Neuronal stem cell (in vitro differentiated cells): ENCODE measurements around the gene TCIRG1.

Experiments used
- DNase-seq: peaks from one replicate; pipeline ENCODE4 v3.0.0-alpha.2; 2013; ENCODE audit warnings: low spot score
- H2AFZ ChIP-seq: one replicate; pipeline ENCODE4 v1.6.1; 2013; ENCODE audit warnings: mild to moderate bottlenecking, low read length, inconsistent platforms
- H2AK5ac ChIP-seq: 2 replicates; pipeline ENCODE4 v1.6.1; 2013; ENCODE audit warnings: low read depth, mild to moderate bottlenecking, inconsistent platforms, low read length, moderate library complexity, mixed read lengths
- H2BK120ac ChIP-seq: 2 replicates; pipeline ENCODE4 v1.6.1; 2013; ENCODE audit warnings: low read depth, mild to moderate bottlenecking, inconsistent platforms, low read length, moderate library complexity, mixed read lengths
- H2BK12ac ChIP-seq: one replicate; pipeline ENCODE4 v1.6.1; 2013; ENCODE audit warnings: low read length, inconsistent platforms
- H2BK15ac ChIP-seq: 2 replicates; pipeline ENCODE4 v1.6.1; 2013; ENCODE audit warnings: mild to moderate bottlenecking, low read length, inconsistent platforms, mixed read lengths
- H2BK5ac ChIP-seq: one replicate; pipeline ENCODE4 v1.6.1; 2013; ENCODE audit warnings: inconsistent platforms, mild to moderate bottlenecking, low read length, moderate library complexity
- H3K14ac ChIP-seq: one replicate; pipeline ENCODE4 v1.6.1; 2013; ENCODE audit warnings: low read length, inconsistent platforms
- H3K18ac ChIP-seq: 2 replicates; pipeline ENCODE4 v1.6.1; 2013; ENCODE audit warnings: low read length, inconsistent platforms
- H3K23ac ChIP-seq: 2 replicates; pipeline ENCODE4 v1.6.1; 2013; ENCODE audit warnings: low read depth, mild to moderate bottlenecking, mixed read lengths, low read length, inconsistent platforms; ENCODE audit not compliant: poor library complexity
- H3K27ac ChIP-seq: replicated peaks from 3 replicates; pipeline ENCODE4 v1.5.1; 2013; ENCODE audit warnings: low read length, inconsistent platforms
- H3K27me3 ChIP-seq, 3 experiments: 2 replicates each; pipeline ENCODE4 v1.6.1; 2013; ENCODE audit warnings: low read length in 3 of 3, mild to moderate bottlenecking in 2 of 3, inconsistent platforms in 1 of 3, low read depth in 1 of 3, mixed read lengths in 1 of 3, moderate library complexity in 1 of 3; ENCODE audit not compliant: control insufficient read depth in 3 of 3, insufficient read depth in 3 of 3
- H3K36me3 ChIP-seq, 2 donors: replicated peaks in 1 of 2; 2 replicates each; pipeline ENCODE4 v1.6.1; 2013; ENCODE audit warnings: low read length in 2 of 2; ENCODE audit not compliant: control insufficient read depth in 2 of 2, insufficient read depth in 2 of 2
- H3K4ac ChIP-seq: 2 replicates; pipeline ENCODE4 v1.6.1; 2013; ENCODE audit warnings: inconsistent platforms, mild to moderate bottlenecking, low read length, moderate library complexity
- H3K4me1 ChIP-seq, 2 donors: 1 replicate in 1 of 2; 2 replicates in 1 of 2; pipeline ENCODE4 v1.6.1; 2013; ENCODE audit warnings: low read length in 2 of 2, low read depth in 1 of 2; ENCODE audit not compliant: control insufficient read depth in 2 of 2, insufficient read depth in 1 of 2
- H3K4me2 ChIP-seq: one replicate; pipeline ENCODE4 v1.6.1; 2013; ENCODE audit warnings: mild to moderate bottlenecking, low read length, inconsistent platforms; ENCODE audit not compliant: insufficient read depth, poor library complexity, severe bottlenecking
- H3K4me3 ChIP-seq, 2 donors: 2 replicates each; pipeline ENCODE4 v1.5.1; 2013; ENCODE audit warnings: low read length in 2 of 2, mild to moderate bottlenecking in 2 of 2, inconsistent platforms in 1 of 2, moderate library complexity in 1 of 2
- H3K79me1 ChIP-seq: one replicate; pipeline ENCODE4 v1.6.1; 2013; ENCODE audit warnings: low read depth, mild to moderate bottlenecking, inconsistent platforms, low read length, moderate library complexity
- H3K9ac ChIP-seq: one replicate; pipeline ENCODE4 v1.6.1; 2013; ENCODE audit warnings: mild to moderate bottlenecking, low read depth, low read length, inconsistent platforms; ENCODE audit not compliant: poor library complexity
- H3K9me3 ChIP-seq, 2 donors: replicated peaks in 1 of 2; 2 replicates each; pipeline versions ENCODE3 to v1.6.1; 2013; ENCODE audit warnings: low read length in 2 of 2, mild to moderate bottlenecking in 2 of 2, inconsistent platforms in 1 of 2, low read depth in 1 of 2, mixed read lengths in 1 of 2, moderate library complexity in 1 of 2; ENCODE audit not compliant: control insufficient read depth in 2 of 2, insufficient read depth in 1 of 2
- H4K8ac ChIP-seq: one replicate; pipeline ENCODE4 v1.6.1; 2013; ENCODE audit warnings: low read depth, mild to moderate bottlenecking, inconsistent platforms, low read length, moderate library complexity
- H4K91ac ChIP-seq: one replicate; pipeline ENCODE4 v1.6.1; 2013; ENCODE audit warnings: low read length, low read depth, mild to moderate bottlenecking, inconsistent platforms; ENCODE audit not compliant: poor library complexity
- WGBS, 2 donors: extraction: QIAGEN DNeasy Blood & Tissue Kit; methylation state at CpG; one replicate each; pipeline ENCODE4 v1.1.7; 2013; ENCODE audit warnings: missing lambda C conversion rate in 2 of 2, mixed read lengths in 1 of 2; ENCODE audit not compliant: insufficient read length in 2 of 2, insufficient replicate concordance in 1 of 2; ENCODE audit errors: extremely low coverage in 2 of 2; 5-methylcytosine and 5-hydroxymethylcytosine counted together

TCIRG1 gene

DNA sequence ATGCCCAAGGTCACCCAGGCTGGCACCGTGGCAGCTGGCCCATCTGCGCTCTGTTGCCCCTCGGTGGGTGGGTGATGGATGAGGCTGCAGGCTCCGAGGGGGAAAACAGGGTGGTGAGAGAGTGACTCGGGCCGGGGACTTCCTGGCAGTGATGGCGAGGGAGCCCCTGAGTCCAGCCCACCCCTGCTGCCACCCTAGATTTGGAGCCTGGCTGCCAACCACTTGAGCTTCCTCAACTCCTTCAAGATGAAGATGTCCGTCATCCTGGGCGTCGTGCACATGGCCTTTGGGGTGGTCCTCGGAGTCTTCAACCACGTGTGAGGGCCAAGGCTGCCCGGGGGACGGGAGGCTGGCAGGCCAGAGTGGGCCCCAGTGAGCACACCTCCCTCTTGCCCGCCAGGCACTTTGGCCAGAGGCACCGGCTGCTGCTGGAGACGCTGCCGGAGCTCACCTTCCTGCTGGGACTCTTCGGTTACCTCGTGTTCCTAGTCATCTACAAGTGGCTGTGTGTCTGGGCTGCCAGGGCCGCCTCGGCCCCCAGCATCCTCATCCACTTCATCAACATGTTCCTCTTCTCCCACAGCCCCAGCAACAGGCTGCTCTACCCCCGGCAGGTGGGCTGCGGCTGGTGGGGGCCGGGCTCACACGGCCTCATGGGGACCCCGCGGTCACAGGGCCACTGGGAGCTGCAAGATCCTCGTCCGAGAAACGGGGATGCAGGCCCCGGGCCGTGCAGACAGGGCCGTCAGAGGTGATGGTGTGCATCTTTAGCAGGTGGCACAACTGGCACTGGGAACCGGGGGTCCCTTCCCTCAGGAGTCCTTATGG is 10.1 kb downstream of the TCIRG1 start:
- DNase-seq = no peak

GRCh38 chr11:68049509-68050370 is 10.9 kb downstream of the TCIRG1 start:
- no peaks in the 10 kb centered on the region for H3K36me3 ChIP-seq
- WGBS, 2 donors = no CpG with 5 or more reads among the region's 40 CpGs
- H4K91ac ChIP-seq = no peak overlapping the region
- no peak overlapping the region for H2BK120ac ChIP-seq
- H2BK12ac ChIP-seq = peak overlapping the region; percentile 9
- H2AK5ac ChIP-seq = peak overlapping the region; percentile 78
- peaks cover 0 to 3% of the 10 kb centered on the region in 2 donors for H3K4me1 ChIP-seq
- H3K14ac ChIP-seq = peak overlapping the region; percentile 76
- peaks cover 0 to 2% of the 10 kb centered on the region in 2 donors for H3K9me3 ChIP-seq
- peaks cover 2% of the 10 kb centered on the region for H3K79me1 ChIP-seq
- H3K23ac ChIP-seq = peak overlapping the region; percentile 44
- H2BK5ac ChIP-seq = peak overlapping the region; percentile 53
- no peak overlapping the region for H2BK15ac ChIP-seq
- no peaks in the 10 kb centered on the region for H3K27me3 ChIP-seq
- no peak overlapping the region for H3K4me2 ChIP-seq
- H4K8ac ChIP-seq = peak overlapping the region; percentile 86
- H3K4me3 ChIP-seq = no peak overlapping the region
- H2AFZ ChIP-seq = no peak overlapping the region
- H3K9ac ChIP-seq = peak overlapping the region; percentile 63
- H3K18ac ChIP-seq = peak overlapping the region; percentile 74
- no peak overlapping the region for H3K4ac ChIP-seq
- no peak overlapping the region for H3K27ac ChIP-seq
- DNase-seq = no peak

More for the DNA sequence above, 10.1 kb downstream of the TCIRG1 start:
- Histone ChIP-seq H3K9me3 (peaks cover 0 to 2% of the 10 kb centered on the region in 2 donors), H3K4me2 (no peak overlapping the region), H3K9ac (peak overlapping the region; percentile 63), H3K18ac (no peak overlapping the region), H3K4me3 (no peak overlapping the region), H2AFZ (peak overlapping the region; percentile 15), H3K36me3 (no peaks in the 10 kb centered on the region), H3K27ac (no peak overlapping the region), H3K4me1 (peaks cover 0 to 3% of the 10 kb centered on the region in 2 donors), H2BK12ac (peak overlapping the region; percentile 9), H2BK15ac (no peak overlapping the region), H3K79me1 (peaks cover 2% of the 10 kb centered on the region), H4K8ac (no peak overlapping the region), H2AK5ac (no peak overlapping the region), H3K27me3 (no peaks in the 10 kb centered on the region), H2BK120ac (no peak overlapping the region), H3K14ac (peak overlapping the region; percentile 1), H2BK5ac (peak overlapping the region; percentile 53), H3K4ac (no peak overlapping the region), H3K23ac (no peak overlapping the region), H4K91ac (no peak overlapping the region)
- WGBS, 2 donors = no CpG with 5 or more reads among the region's 35 CpGs

GRCh38 chr11:68050371-68050841 is 11.6 kb downstream of the TCIRG1 start:
- peak overlapping the region; percentile 74 for H3K18ac ChIP-seq
- H2BK15ac ChIP-seq = no peak overlapping the region
- no peak overlapping the region for H4K91ac ChIP-seq
- no peak overlapping the region for H3K4ac ChIP-seq
- peaks cover 0 to 3% of the 10 kb centered on the region in 2 donors for H3K4me1 ChIP-seq
- peak overlapping the region; percentile 31 for H4K8ac ChIP-seq
- peak overlapping the region; percentile 44 for H3K23ac ChIP-seq
- H3K9ac ChIP-seq = peak overlapping the region; percentile 55
- no peak overlapping the region for H2AFZ ChIP-seq
- peaks cover 2% of the 10 kb centered on the region for H3K79me1 ChIP-seq
- no peaks in the 10 kb centered on the region for H3K36me3 ChIP-seq
- H3K27me3 ChIP-seq = no peaks in the 10 kb centered on the region
- DNase-seq = no peak
- H2BK5ac ChIP-seq = peak overlapping the region; percentile 50
- H3K9me3 ChIP-seq = peaks cover 0 to 2% of the 10 kb centered on the region in 2 donors
- H3K14ac ChIP-seq = peak overlapping the region; percentile 76
- no CpG with 5 or more reads among the region's 18 CpGs for WGBS, 2 donors
- H3K4me2 ChIP-seq = no peak overlapping the region
- no peak overlapping the region for H3K27ac ChIP-seq
- peak overlapping the region; percentile 67 for H2BK12ac ChIP-seq
- no peak overlapping the region for H2BK120ac ChIP-seq
- H3K4me3 ChIP-seq = no peak overlapping the region
- H2AK5ac ChIP-seq = peak overlapping the region; percentile 78
